ENCODE data around the gene TMEM244.

DNA sequence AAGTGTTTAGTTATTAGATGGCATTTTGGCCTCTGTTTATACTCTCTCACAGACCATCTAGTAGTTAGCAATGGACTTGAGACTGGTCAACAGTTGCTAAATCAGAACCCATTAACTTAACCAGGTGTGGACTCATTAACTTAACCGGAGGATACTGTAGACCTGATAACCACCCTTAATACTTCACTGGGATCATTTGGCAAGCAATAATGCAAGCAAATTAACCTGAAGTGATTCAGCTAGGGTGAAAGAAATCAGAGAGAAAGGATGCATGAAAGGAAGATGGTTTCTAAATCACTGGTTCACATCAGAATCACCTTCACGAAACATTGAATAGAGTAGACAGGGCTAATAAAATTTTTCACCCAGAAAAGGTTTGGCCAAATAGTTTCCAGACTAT is 73.3 kb downstream of the TMEM244 start:
- TF ChIP-seq, protein P1, sequence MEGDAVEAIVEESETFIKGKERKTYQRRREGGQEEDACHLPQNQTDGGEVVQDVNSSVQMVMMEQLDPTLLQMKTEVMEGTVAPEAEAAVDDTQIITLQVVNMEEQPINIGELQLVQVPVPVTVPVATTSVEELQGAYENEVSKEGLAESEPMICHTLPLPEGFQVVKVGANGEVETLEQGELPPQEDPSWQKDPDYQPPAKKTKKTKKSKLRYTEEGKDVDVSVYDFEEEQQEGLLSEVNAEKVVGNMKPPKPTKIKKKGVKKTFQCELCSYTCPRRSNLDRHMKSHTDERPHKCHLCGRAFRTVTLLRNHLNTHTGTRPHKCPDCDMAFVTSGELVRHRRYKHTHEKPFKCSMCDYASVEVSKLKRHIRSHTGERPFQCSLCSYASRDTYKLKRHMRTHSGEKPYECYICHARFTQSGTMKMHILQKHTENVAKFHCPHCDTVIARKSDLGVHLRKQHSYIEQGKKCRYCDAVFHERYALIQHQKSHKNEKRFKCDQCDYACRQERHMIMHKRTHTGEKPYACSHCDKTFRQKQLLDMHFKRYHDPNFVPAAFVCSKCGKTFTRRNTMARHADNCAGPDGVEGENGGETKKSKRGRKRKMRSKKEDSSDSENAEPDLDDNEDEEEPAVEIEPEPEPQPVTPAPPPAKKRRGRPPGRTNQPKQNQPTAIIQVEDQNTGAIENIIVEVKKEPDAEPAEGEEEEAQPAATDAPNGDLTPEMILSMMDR (IDR thresholded peaks at IDR 0.05), result no peak
- TF ChIP-seq POLR2AphosphoS5 (IDR thresholded peaks at IDR 0.05), result no peak

Data from prostate gland (tissue), 2 donors.